ENCODE measurements around the gene SLC6A11. TPM values are rescaled to one million over a fixed set of nuclear protein-coding genes. Genes with fewer than 3 reads are reported as not detected.

SLC6A11 gene
- total and polyA plus RNA-seq, 9 of the 15 experiments (the other 6 are each of a cell fraction or from before 2014, with no cell fraction given) = 0.04 TPM; not detected in 8

- TF ChIP-seq CTCFL (IDR thresholded peaks at IDR 0.05; ENCODE audit: borderline replicate concordance, insufficient read depth, low read depth, low read length, poor library complexity, severe bottlenecking) (peak; percentile 71), REST (IDR thresholded peaks at IDR 0.05; ENCODE audit: borderline replicate concordance) (peak; percentile 30), REST (CRISPR knock-in tag; IDR thresholded peaks at IDR 0.05; ENCODE audit: low read depth) (no peak), GTF3C2 (IDR thresholded peaks at IDR 0.05; ENCODE audit: borderline replicate concordance, extremely low read depth, insufficient read length) (no peak)
Observed at GRCh38 chr3:10950476-10951294, 134.7 kb downstream of the SLC6A11 start (continued).

Data from K562 (cell line).